Measurements from ENCODE around the gene NPB. TPM values are rescaled to one million over a fixed set of nuclear protein-coding genes. Genes with fewer than 3 reads are reported as not detected.

Gene NPB
- total and polyA plus RNA-seq, 9 donors = 0.43 to 3.1 (median 1.3) TPM

- H3K27me3 ChIP-seq = no peaks in the 10 kb centered on the region
- peak within 1 kb of the TSS; percentile 66 for H3K4me3 ChIP-seq
- TF ChIP-seq EP300 (IDR thresholded peaks at IDR 0.05) = no peak
- intact Hi-C loops (cut with DNase I) = no loop called here
- H3K4me1 ChIP-seq (ENCODE audit: insufficient read depth) = peaks cover 1% of the 10 kb centered on the region
- H3K27ac ChIP-seq = peak within 1 kb of the TSS in 1 of 2 donors; percentile 67
- H3K36me3 ChIP-seq = no peaks in the 10 kb centered on the region
- DNase-seq = peak; percentile 90 to 96 (median 93)
- no peaks in the 10 kb centered on the region for H3K9me3 ChIP-seq
- 1 to 3% (median 1%) methylated on average over 38 to 84 of the region's 84 CpGs for WGBS, 3 donors
These were observed 9.4 kb downstream of the NPB start, which contains the start of gene PCYT2 for GRCh38 chr17:81911277-81911961. TSS of gene PCYT2 (minus strand) at chr17:81911399. CDS start at chr17:81911355, 44 bp downstream.

- H3K4me3 ChIP-seq = no peak overlapping the region
- TF ChIP-seq POLR2A (IDR thresholded peaks at IDR 0.05) (no peak), EP300 (IDR thresholded peaks at IDR 0.05) (no peak), CTCF (IDR thresholded peaks at IDR 0.05) (no peak)
These were observed 9.9 kb downstream of the NPB start for GRCh38 chr17:81911969-81912368.

GRCh38 chr17:81912441-81913309 lies 10.6 kb downstream of the NPB start:
- 90 to 93% (median 91%) methylated on average over 32 of the region's 32 CpGs for WGBS, 3 donors
- DNase-seq = no peak
- Histone ChIP-seq H3K9me3 (no peaks in the 10 kb centered on the region), H3K27me3 (no peaks in the 10 kb centered on the region), H3K27ac (no peak overlapping the region), H3K4me3 (no peak overlapping the region), H3K36me3 (no peaks in the 10 kb centered on the region), H3K4me1 (ENCODE audit: insufficient read depth) (peaks cover 5% of the 10 kb centered on the region)
- intact Hi-C loops (cut with DNase I) = no loop called here
- no peak for TF ChIP-seq CTCF (IDR thresholded peaks at IDR 0.05)

More at GRCh38 chr17:81911969-81912368, 9.9 kb downstream of the NPB start:
- Histone ChIP-seq H3K27me3 (no peaks in the 10 kb centered on the region), H3K36me3 (no peaks in the 10 kb centered on the region), H3K27ac (peak overlapping the region in 1 of 2 donors; percentile 67), H3K9me3 (no peaks in the 10 kb centered on the region), H3K4me1 (ENCODE audit: insufficient read depth) (peaks cover 2% of the 10 kb centered on the region)
- DNase-seq = no peak
- intact Hi-C loops (cut with DNase I) = no loop called here
- 74 to 85% (median 79%) methylated on average over 19 of the region's 19 CpGs for WGBS, 3 donors

- H3K4me1 ChIP-seq (ENCODE audit: insufficient read depth) = peaks cover 6% of the 10 kb centered on the region
- no peak for DNase-seq
- intact Hi-C loops (cut with DNase I) = no loop called here
- 91 to 94% (median 92%) methylated on average over 30 to 31 of the region's 31 CpGs for WGBS, 3 donors
- H3K4me3 ChIP-seq = no peak overlapping the region
- TF ChIP-seq POLR2A (IDR thresholded peaks at IDR 0.05) (no peak), CTCF (IDR thresholded peaks at IDR 0.05) (no peak), EP300 (IDR thresholded peaks at IDR 0.05) (no peak)
- H3K27ac ChIP-seq = no peak overlapping the region
- no peaks in the 10 kb centered on the region for H3K9me3 ChIP-seq
- H3K36me3 ChIP-seq = no peaks in the 10 kb centered on the region
- H3K27me3 ChIP-seq = no peaks in the 10 kb centered on the region
These were observed 11.5 kb downstream of the NPB start for GRCh38 chr17:81913394-81914102.

Data from ovary (tissue), 9 donors.